Activated T-cell treated with anti-CD3 and anti-CD28 coated beads for 1 hour (primary cell): Measurements from ENCODE around the gene HUNK.
A peak's percentile ranks its signal among the peaks of the same experiment; 100 is the strongest.

Experiments used
- DNase-seq: peaks from one replicate; pipeline ENCODE4 v3.0.0-alpha.2; 2020; ENCODE audit warnings: low read depth

HUNK gene

DNA sequence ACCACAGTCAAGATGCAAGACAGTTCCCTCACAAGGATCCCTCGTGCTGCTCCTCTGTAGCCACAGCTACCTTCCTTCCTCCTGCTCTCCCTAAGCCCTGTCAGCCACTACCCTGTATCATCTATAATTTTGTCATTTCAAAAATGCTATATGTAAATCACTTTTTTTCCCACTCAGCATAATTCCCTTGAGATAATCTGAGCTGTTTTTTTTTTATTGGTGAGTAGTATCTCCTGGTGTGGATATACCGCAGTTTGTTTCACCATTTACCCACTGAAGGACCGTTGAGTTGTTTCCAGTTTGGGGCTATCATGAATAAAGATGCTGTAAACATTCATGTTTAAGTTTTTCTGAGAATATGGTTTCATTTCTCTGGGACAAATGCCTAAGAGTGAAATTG lies 88.2 kb downstream of the HUNK start:
- DNase-seq: no peak

DNA sequence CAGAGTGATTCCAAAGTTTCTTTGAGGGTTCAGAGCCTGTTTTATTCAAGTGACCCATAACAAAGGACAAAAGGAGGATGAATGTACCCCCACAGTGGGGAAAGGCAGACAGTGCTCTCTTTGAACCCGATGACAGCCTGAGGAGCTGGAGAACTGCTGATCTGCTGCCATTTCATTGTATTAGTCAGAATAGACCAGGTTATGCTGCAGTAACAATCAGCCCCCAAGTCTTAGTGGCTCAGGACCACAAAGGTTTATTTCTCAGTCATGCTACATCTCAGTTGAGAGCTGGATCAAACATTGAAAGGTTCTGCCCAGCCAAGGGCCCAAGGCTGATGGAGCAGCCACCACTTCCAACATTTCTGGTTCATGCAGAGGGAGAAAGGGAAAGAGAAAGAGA lies 88.9 kb downstream of the HUNK start:
- DNase-seq: no peak

DNA sequence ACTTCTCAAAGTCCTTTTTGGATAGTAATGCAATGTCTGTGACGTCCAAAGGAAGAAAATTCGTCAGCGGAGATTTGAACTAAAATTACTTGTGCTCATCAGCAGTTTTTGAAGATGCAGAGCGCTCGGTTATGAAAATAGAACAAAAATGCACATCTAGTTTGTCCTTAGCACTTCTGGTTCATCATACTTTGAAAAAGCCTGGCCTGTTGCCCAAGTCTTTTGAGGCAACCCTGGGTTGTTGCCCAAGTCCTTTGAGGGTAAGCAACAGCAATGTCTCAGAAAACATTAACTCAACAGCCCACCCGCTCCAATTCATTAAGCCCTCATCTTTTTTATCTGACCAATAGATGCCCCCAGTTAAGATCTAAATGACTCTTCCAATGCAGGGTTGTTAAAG lies 91.9 kb downstream of the HUNK start:
- DNase-seq: no peak

DNA sequence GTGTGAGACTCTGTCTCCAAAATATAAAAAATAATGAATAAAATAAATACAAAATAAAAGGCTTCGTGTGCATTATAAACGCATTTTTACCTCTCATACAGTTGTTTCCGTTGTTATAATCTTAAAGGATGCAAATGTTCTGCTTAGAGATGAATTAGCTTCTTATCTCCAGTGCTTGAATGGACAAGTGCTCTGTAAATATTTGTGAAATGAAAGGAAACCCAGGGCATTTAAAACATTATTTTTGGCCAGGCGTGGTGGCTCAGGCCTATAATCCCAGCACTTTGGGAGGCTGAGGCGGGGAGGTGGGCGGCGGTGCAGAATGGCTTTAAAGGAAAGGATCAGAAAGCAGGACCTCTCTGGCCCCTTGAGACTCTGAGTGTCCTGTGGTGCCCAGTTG lies 94.5 kb downstream of the HUNK start:
- DNase-seq: no peak

DNA sequence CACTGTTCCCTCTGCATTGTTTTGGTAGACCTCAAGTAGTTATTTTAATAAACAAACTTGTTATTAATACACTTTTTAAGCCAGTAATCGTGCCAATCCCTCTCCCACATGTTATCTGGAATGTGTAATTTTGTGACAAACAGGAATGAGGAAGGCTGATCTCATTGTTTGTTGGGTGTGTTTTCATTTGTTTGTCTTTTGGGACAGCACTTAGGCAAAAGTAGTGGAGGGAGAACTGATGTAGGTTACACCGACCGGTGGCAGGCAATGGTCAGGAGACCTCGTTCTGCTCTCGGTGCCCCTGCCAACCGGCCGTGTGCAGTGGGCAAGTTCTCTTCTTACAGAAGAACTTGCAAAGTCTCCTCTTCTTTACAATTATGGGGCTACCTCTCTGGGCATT lies 99.8 kb downstream of the HUNK start:
- no peak for DNase-seq

DNA sequence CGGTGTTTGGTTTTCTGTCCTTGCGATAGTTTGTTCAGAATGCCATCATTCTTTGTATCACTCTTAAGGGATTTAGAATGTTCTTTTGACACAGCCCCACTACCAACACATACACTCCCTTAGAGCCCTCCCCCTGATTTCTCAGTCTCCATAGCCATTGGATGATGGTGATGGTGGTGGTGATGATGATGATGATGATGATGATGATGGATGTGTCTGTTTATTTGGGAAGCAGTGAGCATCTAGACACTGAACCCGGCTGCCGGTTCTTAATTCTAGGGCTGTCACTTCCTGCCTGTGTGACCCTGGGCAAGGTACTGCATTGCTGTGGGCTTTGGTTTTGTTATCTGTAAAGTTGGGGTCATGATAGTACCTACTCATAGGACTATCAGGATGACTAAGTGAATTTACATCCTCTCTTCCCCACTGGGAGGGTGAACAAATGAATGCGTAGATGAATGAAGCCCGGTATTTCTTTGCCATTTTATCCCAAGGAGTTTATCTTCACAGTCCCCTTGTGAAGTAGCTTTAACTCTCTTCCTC lies 100.7 kb downstream of the HUNK start:
- DNase-seq: no peak

DNA sequence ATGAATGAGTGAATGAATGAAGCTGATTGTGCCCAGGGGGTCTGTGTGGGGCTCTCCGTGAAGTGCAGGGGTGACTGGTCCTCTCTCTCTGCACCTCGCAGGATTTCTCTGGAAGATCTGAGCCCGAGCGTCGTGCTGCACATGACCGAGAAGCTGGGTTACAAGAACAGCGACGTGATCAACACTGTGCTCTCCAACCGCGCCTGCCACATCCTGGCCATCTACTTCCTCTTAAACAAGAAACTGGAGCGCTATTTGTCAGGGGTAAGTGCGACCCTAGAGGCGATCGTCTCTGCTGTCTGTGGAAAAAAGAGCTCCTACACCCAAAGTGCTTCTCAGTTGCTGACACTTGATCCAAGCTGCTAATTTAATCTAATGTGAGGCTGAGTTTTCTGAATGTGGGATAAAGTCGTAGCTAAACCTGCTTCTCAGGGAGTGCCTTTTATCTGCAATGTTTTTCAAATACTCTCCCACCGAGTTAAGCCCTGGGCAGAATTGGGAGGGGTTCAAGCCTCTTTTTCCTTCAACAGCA lies 101.7 kb downstream of the HUNK start:
- DNase-seq: peak; percentile 1

DNA sequence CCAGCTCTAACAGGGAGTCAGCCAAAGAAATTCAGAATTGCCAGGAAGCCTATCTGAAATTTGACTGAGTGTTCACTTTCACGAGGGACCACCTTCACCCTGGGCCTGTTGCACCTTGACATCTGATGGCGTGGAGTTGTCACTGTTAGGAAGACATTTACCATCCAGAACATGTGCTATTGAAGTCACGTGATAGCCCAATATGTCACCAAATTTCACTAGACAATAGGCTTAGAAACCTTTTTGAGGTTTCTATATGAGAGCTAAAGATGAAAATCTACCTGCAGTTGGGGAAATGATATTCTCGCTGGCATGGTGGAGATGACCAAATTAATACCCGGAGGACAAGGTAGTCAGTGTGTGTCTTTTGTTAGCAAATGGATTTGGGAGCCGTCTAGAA lies 102.7 kb downstream of the HUNK start:
- DNase-seq: no peak

DNA sequence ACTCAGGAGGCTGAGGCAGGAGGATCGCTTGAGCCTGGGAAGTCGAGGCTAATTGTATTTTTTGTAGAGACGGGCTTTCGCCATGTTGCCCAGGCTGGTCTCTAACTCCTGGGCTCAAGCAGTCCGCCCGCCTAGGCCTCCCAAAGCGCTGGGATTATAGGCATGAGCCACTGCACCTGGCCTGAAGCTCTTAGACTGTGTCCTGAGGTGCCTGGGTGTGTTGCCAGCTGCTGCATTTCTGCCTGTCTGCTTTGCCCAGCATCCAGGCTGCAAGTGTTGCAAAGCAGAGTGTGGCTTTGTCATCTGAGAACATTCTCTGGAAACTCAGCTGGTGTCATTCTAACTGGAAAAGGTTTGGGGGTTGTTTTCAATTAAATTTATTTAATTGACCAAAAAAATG lies 105.0 kb downstream of the HUNK start:
- DNase-seq: no peak

DNA sequence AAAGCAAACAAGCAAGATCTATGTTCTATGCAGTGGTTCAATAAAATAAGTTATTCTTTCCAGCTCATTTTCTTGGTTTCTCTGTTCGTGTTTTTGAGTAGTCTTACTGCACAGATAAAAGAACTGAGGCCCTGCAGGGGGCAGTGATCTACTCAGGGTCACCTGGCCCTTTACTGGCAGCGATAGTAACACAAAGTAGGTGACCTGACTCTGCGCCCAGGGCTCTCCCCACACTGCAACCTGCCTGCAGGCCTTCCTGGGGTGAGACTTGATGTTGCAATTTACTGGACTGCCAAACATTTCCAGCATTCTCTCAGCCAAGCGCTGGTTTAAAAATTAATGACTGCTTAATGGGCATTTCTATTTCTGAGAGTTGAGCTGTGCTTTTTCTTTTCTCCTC lies 110.3 kb downstream of the HUNK start:
- no peak for DNase-seq

DNA sequence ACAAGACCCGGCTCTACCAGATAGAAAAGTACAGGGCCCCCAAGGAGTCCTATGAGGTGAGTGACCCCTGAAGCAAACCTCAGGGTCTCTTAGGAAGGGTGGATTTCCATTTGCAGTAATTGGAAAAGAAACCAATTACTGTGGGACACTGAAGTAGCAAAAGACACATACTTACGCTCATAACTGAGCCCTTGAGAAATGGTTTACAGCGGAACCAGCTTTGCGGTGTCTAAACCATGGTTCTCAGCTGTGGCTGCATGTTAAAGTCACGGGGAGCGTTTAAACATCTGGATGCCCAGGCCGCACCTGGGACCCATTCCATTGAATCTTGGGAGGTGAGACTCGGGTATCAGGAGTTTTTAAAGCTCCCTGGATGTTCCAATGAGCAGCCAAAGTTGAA lies 110.7 kb downstream of the HUNK start:
- DNase-seq: no peak

DNA sequence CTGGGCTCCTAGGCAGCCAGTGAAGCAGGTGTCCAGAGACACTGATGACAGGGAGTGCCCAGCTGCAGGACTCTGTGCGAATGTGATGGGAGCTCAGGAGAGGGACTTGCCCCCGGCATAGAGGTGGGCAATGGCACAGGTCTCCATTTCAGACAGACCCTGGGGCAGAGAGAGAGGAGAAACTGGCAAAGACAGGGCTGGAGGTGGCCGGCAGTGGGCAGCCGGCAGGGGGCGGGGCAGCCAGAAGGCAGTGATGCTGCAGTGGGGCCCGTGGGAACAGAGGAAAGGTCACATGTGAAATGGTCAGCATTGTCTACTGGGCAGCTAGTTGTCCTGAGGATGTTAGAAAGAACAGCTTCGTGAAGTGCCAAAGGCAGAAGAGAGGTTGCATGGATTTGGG lies 112.6 kb downstream of the HUNK start:
- no peak for DNase-seq

DNA sequence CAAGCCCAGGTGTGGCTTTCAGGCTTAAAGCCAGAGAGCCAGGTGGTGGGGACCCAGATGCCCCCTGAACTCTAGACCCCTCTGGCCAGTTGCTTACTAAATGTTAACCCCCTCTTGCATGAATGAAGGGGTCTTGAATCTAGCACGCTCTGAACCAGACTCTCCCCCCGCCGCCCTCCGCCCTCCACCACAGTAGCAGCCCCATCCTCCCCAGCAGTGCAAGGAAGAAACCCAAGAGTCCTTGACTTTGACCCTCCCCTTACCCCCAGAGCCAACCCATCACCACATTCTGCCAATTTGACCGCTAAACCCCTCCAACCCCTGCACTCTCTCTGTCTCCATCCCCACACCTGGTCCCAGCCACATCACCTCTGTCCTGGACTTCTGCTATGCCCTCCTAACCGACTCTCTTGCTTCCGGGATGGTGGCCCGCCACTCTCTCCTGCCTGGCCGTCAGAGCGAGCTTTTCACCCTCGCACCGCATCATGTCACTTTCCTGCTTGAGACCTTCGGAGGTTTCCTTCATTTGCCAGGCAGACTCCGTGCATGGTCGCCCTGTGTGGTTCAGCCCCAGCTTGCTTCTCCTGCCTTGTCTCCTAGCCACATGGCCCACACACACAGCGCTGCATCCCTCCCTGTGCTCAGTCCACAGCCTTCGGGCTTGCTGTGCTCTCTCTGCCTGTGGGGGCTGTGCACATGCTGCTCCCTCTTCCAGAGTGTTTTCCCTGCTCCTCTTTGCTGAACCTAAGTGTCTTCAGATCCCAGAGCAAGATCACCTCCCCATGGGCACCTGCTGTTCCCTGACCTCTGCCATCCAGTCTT lies 113.4 kb downstream of the HUNK start:
- DNase-seq: no peak

DNA sequence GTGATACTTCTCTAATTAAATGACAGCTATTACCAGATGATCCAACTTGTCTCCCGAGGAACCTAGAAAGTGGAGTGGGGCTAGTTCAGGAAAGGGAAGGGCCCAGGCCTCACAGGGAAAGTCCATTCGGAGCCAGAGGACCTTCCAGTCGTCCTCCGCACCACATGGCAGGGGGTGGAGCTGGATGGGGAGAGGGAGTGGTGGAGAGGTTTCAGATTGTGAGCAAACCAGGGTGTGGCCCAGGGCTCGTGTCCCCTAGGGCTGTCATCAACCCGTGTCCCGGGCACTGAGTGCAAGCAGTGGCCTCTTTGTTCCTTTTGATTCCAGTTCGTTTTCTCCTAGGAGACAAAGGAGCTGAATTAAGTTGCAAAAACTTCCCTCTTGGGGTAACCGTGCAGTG lies 114.9 kb downstream of the HUNK start:
- DNase-seq: no peak

DNA sequence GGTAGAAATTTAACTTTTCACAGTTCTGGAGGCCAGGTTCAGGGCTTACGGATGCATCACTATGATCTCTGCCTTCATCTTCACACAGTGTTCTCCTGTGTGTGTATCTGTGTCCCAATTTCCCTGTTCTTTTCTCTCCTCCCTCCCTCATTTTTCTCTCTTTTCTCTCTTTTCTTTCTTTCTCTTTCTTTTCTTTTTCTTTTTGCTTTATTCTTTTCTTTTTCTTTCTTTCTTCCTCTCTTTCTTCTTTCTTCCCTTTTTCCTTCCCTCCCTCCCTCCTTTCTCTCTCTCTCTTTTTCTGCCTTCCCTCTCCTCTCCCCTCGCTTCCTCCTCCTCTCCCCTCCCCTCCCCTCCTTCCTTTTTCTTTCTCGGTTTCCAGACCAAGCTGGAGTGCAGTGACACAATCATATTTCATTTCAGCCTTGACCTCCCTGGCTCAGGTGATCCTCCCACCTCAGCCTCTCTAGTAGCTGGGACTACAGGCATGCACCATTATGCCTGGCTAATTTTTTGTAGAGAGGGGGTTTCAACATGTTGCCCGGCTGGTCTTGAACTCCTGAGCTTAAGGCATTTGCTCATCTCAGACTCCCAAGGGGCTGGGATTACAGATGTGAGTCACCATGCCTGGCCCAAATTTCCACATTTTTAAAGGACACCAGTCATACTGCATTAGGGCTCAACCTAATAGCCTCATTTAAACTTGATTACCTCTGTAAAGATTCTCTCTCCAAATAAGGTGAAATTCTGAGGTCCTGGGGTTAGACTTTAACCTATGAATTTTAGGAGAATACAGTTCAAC lies 115.9 kb downstream of the HUNK start:
- no peak for DNase-seq

DNA sequence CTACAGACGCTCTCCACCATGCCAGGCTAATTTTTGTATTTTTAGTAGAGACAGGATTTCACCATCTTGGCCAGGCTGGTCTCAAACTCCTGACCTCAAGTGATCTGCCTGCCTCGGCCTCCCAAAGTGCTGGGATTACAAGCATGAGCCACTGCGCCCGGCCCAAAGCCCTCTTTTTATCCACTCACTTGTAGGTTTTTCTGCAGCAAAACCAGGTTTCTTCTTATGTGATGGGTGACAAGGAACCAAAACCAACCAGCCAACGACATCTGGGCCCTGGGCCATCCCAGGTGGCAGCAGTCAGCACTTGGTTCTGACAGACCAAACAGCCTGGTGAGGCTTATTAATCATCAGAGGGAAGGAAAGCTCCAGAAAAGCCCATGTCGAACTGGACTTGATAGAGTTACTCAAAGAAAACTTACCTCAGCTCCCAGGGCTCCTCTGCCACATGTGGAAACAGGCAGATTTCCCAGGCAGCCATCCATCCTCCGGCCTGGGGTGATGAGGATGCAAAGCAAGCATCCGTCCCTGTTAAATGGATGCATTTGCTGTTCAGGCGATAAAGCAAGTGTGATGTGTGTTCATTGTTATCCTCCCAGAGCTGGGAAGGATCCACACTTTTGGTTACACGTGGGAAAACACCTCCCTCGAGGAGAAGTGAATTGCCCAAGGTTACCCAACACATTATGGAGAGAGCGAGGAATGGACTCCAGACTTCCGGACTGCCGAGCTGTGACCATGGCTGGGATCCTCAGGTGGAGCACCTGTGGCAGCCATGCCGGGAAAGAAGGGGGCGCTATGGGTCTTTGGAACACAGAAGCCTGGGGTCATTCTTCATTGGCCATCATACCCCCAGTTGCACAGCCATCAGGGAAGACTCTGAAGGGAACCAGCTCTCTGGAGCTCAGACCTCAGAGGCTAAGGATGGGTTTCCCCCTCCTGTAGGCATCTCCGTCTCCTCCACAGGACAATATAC lies 118.8 kb downstream of the HUNK start:
- DNase-seq: no peak

DNA sequence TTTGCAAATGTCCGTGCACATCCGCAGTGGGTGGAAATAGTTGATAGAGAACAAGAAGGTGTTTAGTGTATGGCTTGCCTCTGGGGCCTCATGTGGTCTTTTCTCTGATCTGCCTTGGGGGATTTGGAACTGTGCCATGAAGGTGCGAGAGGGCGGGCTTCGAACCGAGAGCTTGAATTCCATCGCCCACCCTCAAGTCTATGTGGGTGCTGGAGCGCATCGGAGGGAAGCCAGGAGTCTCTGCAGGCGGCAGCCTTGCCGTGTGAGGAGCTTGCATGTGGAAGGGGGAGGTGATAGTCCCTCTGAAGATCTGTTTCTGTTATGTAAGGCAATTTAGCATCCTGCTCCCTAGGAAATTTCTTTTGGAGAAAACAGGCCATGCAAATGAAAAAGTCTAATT lies 119.6 kb downstream of the HUNK start:
- no peak for DNase-seq

DNA sequence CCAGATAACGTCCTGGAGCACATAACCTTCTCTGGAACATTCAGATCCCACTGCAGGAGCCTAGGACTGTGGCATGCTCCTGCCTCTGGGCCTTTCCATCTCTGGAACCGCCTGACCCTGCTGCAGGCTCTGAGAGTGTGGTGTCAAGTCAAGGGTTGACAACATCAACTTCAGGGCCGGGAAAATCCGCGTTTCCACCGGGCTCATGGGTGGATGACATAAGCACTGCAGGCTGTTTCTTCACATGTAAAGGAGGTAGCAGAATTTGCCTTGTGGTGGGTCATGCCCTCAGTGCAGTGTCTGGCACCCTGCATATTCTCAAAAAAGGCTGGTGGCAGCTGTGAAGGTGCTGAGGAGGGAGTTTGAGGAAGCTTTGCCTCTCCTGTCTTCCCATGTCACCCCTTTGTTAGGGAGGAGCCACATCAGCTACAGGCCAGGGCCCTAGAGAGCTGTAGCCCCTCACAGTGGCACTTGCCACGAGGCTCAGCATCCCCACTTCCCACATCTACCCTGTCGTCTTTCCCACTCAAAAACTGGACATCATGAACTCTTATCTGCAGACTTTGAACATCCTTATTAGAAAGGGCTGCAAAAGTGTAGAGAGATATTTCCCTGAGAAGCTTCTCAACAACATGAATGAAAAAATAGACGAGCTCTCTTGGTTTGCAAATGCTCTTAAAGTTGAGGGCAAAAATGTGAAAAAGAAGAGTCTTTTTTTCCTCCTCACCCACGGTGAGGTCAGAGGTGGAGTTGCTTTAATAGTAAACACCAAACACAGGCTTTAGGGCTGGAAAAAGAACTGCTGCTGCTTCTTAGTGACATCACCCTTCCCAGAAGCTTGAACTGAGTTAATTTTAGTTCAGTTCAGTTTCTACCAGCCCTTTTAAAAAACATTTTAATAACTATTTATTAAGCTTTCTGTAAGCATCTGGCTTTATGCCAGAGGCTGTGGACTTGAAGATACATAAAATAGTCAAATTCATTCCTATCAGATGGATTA lies 121.3 kb downstream of the HUNK start:
- DNase-seq: no peak

DNA sequence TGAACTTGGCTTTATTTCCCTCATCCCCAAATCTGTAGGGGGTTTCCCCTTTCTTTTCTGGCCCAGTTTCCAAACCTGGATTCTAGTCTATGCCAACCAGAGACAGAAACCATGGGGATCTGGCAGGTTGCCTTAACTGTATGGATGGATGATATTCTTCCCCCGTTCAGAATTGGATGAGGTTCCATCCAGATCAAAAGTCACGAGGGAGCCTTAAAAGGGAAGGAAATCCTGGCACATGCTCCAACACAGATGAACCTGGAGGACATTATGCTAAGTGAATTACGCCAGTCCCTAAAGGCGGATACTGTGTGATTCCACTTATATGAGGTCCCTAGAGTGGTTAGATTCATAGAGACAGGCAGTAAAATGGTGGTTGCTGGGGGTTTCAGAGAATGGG lies 124.4 kb downstream of the HUNK start:
- DNase-seq: no peak

DNA sequence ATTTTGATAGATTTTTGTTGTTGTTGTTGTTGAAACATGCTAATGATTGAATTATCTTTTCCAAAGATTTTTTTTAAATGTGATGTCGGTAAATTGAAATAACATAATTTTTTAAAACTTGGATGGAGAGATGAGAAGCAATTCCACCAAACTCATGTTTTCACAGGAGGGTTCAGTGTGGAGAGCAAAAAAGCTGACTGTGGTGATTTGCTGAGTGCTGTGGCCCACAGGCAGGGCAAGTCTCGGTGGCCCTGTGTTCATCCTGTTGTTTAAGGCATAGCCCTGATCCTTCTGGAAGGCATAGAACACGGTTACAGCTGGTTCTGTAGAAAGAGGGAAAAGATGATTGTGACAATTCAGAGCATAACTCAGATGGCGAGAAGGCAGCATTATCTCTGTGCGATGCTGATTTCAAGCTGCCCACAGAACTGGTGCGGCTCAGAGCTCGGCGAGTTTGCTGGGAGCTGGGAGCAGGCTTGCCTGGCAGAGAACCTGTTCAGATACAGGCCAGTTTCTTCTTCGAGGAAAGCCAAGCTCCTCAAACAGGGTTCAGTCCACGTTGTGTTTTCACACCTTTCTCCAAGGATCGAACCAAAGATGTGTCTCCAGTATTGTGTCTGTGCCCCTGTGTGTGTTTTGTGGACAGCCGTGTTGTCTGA lies 127.1 kb downstream of the HUNK start:
- no peak for DNase-seq
